ENCODE data around the gene E4F1. TPM values are rescaled to one million over a fixed set of nuclear protein-coding genes. Genes with fewer than 3 reads are reported as not detected.

Gene E4F1
- total and polyA plus RNA-seq, 7 donors, result 11.1 to 22.9 (median 16.8) TPM

GRCh38 chr16:2229091-2229490 lies 5.7 kb downstream of the E4F1 start:
- TF ChIP-seq CTCF (IDR thresholded peaks at IDR 0.05), result no peak
- Histone ChIP-seq H3K4me3 (no peak overlapping the region), H3K4me1 (peaks cover 19% of the 10 kb centered on the region), H3K9me3 (no peaks in the 10 kb centered on the region), H3K36me3 (ENCODE audit: insufficient read depth in 1 of 2, low read depth in 1 of 2) (peaks cover 3 to 66% of the 10 kb centered on the region in 2 donors), H3K27ac (no peak overlapping the region), H3K27me3 (ENCODE audit: insufficient read depth in 3 of 3, low read length in 2 of 3) (no peaks in the 10 kb centered on the region)
- WGBS, 3 donors, result 80 to 82% (median 82%) methylated on average over 11 to 12 of the region's 12 CpGs
- ATAC-seq (no peak), DNase-seq (no peak)
- intact Hi-C loops (cut with DNase I), result no loop called here

- H3K4me1 ChIP-seq, result peaks cover 14% of the 10 kb centered on the region
- ATAC-seq, result no peak
- no peak overlapping the region for H3K4me3 ChIP-seq
- H3K27me3 ChIP-seq (ENCODE audit: insufficient read depth in 3 of 3, low read length in 2 of 3), result no peaks in the 10 kb centered on the region
- no peak for TF ChIP-seq CTCF (IDR thresholded peaks at IDR 0.05)
- DNase-seq, result no peak
- H3K36me3 ChIP-seq (ENCODE audit: insufficient read depth in 1 of 2, low read depth in 1 of 2), result peaks cover 3 to 73% of the 10 kb centered on the region in 2 donors
- intact Hi-C loops (cut with DNase I), result no loop called here
- no peaks in the 10 kb centered on the region for H3K9me3 ChIP-seq
- WGBS, 3 donors, result 87 to 91% (median 91%) methylated on average over 20 to 23 of the region's 23 CpGs
- H3K27ac ChIP-seq, result no peak overlapping the region
These were observed 6.3 kb downstream of the E4F1 start for GRCh38 chr16:2229632-2230250.

GRCh38 chr16:2230376-2230775 lies 7.0 kb downstream of the E4F1 start:
- Histone ChIP-seq H3K27ac (no peak overlapping the region), H3K27me3 (ENCODE audit: insufficient read depth in 3 of 3, low read length in 2 of 3) (peaks cover 0 to 3% (median 0%) of the 10 kb centered on the region in 3 donors), H3K36me3 (ENCODE audit: insufficient read depth in 1 of 2, low read depth in 1 of 2) (peaks cover 3 to 79% of the 10 kb centered on the region in 2 donors), H3K9me3 (no peaks in the 10 kb centered on the region), H3K4me1 (peaks cover 10% of the 10 kb centered on the region), H3K4me3 (no peak overlapping the region)
- no peak for DNase-seq
- intact Hi-C loops (cut with DNase I), result no loop called here
- 81 to 85% (median 84%) methylated on average over 12 to 13 of the region's 13 CpGs for WGBS, 3 donors
- no peak for ATAC-seq
- TF ChIP-seq CTCF (IDR thresholded peaks at IDR 0.05), result no peak

GRCh38 chr16:2231016-2231931 lies 7.9 kb downstream of the E4F1 start:
- no peak for DNase-seq
- Histone ChIP-seq H3K9me3 (no peaks in the 10 kb centered on the region), H3K4me3 (no peak overlapping the region), H3K4me1 (peaks cover 10% of the 10 kb centered on the region), H3K27ac (no peak overlapping the region), H3K36me3 (ENCODE audit: insufficient read depth in 1 of 2, low read depth in 1 of 2) (peaks cover 3 to 85% of the 10 kb centered on the region in 2 donors), H3K27me3 (ENCODE audit: insufficient read depth in 3 of 3, low read length in 2 of 3) (peaks cover 0 to 8% (median 1%) of the 10 kb centered on the region in 3 donors)
- 80 to 89% (median 82%) methylated on average over 29 of the region's 29 CpGs for WGBS, 3 donors
- no peak for TF ChIP-seq CTCF (IDR thresholded peaks at IDR 0.05)
- intact Hi-C loops (cut with DNase I), result no loop called here
- ATAC-seq, result no peak

All from psoas muscle (tissue), 8 donors.